ENCODE measurements around the gene CACNA2D3. TPM values are rescaled to one million over a fixed set of nuclear protein-coding genes. Genes with fewer than 3 reads are reported as not detected.

CACNA2D3 gene
- total RNA-seq, 1 donor from 2014 or later = 2.5 TPM

DNA sequence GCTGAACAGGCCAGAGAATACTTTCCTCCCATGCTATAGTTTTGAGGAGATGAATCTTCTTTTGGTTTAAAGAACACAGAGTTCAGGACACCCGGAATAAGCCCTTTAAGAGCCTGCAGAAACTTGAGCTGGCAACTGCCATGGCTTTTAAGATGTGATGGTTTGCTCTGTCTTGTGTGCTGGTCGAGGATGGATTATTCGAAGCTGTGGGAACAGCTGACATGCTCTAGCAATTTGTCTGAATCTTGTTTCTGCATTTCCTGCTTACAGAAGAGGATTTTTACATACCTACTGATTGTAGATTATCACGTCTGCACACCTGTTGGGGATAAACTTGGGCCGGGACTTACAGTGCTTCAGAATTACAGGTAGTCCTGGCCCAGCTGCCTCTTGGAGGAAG lies 408.6 kb downstream of the CACNA2D3 start:
- H3K9me3 Mint-ChIP-seq = peaks cover 6% of the 10 kb centered on the region
- peaks cover 27% of the 10 kb centered on the region for H3K27me3 Mint-ChIP-seq
- DNase-seq (ENCODE audit: extremely low spot score, unreplicated experiment) = no peak
- no peak overlapping the region for H3K27ac Mint-ChIP-seq
- H3K36me3 Mint-ChIP-seq = no peaks in the 10 kb centered on the region
- peaks cover 3% of the 10 kb centered on the region for H3K4me1 Mint-ChIP-seq (ENCODE audit: unreplicated experiment)
- TF ChIP-seq, protein P1, sequence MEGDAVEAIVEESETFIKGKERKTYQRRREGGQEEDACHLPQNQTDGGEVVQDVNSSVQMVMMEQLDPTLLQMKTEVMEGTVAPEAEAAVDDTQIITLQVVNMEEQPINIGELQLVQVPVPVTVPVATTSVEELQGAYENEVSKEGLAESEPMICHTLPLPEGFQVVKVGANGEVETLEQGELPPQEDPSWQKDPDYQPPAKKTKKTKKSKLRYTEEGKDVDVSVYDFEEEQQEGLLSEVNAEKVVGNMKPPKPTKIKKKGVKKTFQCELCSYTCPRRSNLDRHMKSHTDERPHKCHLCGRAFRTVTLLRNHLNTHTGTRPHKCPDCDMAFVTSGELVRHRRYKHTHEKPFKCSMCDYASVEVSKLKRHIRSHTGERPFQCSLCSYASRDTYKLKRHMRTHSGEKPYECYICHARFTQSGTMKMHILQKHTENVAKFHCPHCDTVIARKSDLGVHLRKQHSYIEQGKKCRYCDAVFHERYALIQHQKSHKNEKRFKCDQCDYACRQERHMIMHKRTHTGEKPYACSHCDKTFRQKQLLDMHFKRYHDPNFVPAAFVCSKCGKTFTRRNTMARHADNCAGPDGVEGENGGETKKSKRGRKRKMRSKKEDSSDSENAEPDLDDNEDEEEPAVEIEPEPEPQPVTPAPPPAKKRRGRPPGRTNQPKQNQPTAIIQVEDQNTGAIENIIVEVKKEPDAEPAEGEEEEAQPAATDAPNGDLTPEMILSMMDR (conservative IDR thresholded peaks at IDR 0.05) = no peak
- no peak overlapping the region for H3K4me3 Mint-ChIP-seq

DNA sequence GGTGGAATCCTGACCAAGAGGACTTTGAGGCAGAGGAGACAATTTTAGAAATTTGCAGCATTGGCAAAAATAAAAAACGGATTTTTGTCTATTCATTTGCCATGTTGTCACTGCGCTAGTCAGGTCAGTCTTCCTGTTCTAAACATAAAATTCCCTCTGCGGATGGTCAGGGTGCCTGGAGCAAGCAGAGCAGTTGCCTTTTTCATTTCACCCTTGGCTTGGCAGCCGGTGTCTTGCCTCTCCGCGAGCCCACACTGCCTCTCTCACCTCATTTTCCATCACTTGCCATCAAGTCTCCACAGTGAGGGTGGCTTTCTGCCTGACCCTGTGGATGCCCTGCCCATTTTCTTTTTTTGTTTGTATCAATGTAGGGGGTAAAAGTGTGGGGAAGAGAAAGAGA lies 409.4 kb downstream of the CACNA2D3 start:
- Mint-ChIP-seq H3K4me1 (ENCODE audit: unreplicated experiment) (peaks cover 7% of the 10 kb centered on the region), H3K9me3 (peaks cover 5% of the 10 kb centered on the region), H3K27ac (no peak overlapping the region), H3K4me3 (no peak overlapping the region), H3K36me3 (no peaks in the 10 kb centered on the region), H3K27me3 (peaks cover 33% of the 10 kb centered on the region)
- no peak for DNase-seq (ENCODE audit: extremely low spot score, unreplicated experiment)
- TF ChIP-seq, protein P1 (conservative IDR thresholded peaks at IDR 0.05) = no peak

GRCh38 chr3:54533856-54534255 lies 411.5 kb downstream of the CACNA2D3 start:
- H3K27me3 Mint-ChIP-seq = peaks cover 38% of the 10 kb centered on the region
- no peaks in the 10 kb centered on the region for H3K36me3 Mint-ChIP-seq
- H3K4me1 Mint-ChIP-seq (ENCODE audit: unreplicated experiment) = peaks cover 7% of the 10 kb centered on the region
- TF ChIP-seq, protein P1 (conservative IDR thresholded peaks at IDR 0.05) = no peak
- DNase-seq (ENCODE audit: extremely low spot score, unreplicated experiment) = no peak
- no peak overlapping the region for H3K27ac Mint-ChIP-seq
- no peak overlapping the region for H3K4me3 Mint-ChIP-seq
- peaks cover 5% of the 10 kb centered on the region for H3K9me3 Mint-ChIP-seq

GRCh38 chr3:54535619-54536018 lies 413.3 kb downstream of the CACNA2D3 start:
- no peak overlapping the region for H3K4me3 Mint-ChIP-seq
- DNase-seq (ENCODE audit: extremely low spot score, unreplicated experiment) = no peak
- peaks cover 5% of the 10 kb centered on the region for H3K9me3 Mint-ChIP-seq
- TF ChIP-seq, protein P1 (conservative IDR thresholded peaks at IDR 0.05) = no peak
- H3K4me1 Mint-ChIP-seq (ENCODE audit: unreplicated experiment) = peaks cover 7% of the 10 kb centered on the region
- peaks cover 40% of the 10 kb centered on the region for H3K27me3 Mint-ChIP-seq
- H3K36me3 Mint-ChIP-seq = no peaks in the 10 kb centered on the region
- no peak overlapping the region for H3K27ac Mint-ChIP-seq

- peaks cover 5% of the 10 kb centered on the region for H3K9me3 Mint-ChIP-seq
- DNase-seq (ENCODE audit: extremely low spot score, unreplicated experiment) = no peak
- H3K27me3 Mint-ChIP-seq = peaks cover 40% of the 10 kb centered on the region
- TF ChIP-seq, protein P1 (conservative IDR thresholded peaks at IDR 0.05) = no peak
- peaks cover 7% of the 10 kb centered on the region for H3K4me1 Mint-ChIP-seq (ENCODE audit: unreplicated experiment)
- H3K27ac Mint-ChIP-seq = no peak overlapping the region
- no peaks in the 10 kb centered on the region for H3K36me3 Mint-ChIP-seq
- H3K4me3 Mint-ChIP-seq = no peak overlapping the region
These were observed 414.1 kb downstream of the CACNA2D3 start for GRCh38 chr3:54536450-54536849.

DNA sequence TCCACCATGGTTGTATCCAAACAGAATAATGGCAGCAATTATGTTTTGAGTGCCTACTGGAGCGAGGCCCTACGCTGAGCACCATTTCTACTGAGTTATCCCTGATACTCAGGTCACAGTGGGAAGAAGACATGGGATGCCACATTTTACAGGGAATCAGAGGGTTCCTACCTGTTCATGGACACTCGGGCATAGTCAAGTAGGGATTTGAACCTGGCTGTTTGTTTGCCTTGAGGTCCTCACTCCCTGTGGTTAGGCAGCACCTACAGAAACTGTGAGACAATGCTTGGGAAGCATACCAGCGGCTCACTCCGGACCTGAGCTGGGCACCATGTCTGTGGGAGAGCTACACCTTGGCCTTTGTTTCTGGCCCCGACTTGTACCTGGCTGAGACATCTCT lies 415.2 kb downstream of the CACNA2D3 start:
- Mint-ChIP-seq H3K27ac (no peak overlapping the region), H3K4me1 (ENCODE audit: unreplicated experiment) (peaks cover 7% of the 10 kb centered on the region), H3K27me3 (peaks cover 36% of the 10 kb centered on the region), H3K4me3 (no peak overlapping the region), H3K36me3 (no peaks in the 10 kb centered on the region), H3K9me3 (peaks cover 5% of the 10 kb centered on the region)
- TF ChIP-seq, protein P1 (conservative IDR thresholded peaks at IDR 0.05) = no peak
- DNase-seq (ENCODE audit: extremely low spot score, unreplicated experiment) = no peak
